Measurements from ENCODE around the gene KRTAP10-4.
"Not testable (repeated sequence)": the region's sequence is repeated elsewhere in the genome, so short reads cannot be mapped to it uniquely, and the experiment has no call there.

DNA sequence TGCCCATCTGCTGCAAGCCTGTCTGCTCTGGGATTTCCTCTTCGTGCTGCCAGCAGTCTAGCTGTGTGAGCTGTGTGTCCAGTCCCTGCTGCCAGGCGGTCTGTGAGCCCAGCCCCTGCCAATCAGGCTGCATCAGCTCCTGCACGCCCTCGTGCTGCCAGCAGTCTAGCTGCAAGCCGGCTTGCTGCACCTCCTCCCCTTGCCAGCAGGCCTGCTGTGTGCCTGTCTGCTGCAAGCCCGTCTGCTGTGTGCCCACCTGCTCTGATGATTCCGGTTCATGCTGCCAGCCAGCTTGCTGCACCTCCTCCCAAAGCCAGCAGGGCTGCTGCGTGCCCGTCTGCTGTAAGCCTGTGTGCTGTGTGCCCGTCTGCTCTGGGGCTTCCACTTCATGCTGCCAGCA lies 27.6 kb downstream of the KRTAP10-4 start:
- TF ChIP-seq, protein P1, sequence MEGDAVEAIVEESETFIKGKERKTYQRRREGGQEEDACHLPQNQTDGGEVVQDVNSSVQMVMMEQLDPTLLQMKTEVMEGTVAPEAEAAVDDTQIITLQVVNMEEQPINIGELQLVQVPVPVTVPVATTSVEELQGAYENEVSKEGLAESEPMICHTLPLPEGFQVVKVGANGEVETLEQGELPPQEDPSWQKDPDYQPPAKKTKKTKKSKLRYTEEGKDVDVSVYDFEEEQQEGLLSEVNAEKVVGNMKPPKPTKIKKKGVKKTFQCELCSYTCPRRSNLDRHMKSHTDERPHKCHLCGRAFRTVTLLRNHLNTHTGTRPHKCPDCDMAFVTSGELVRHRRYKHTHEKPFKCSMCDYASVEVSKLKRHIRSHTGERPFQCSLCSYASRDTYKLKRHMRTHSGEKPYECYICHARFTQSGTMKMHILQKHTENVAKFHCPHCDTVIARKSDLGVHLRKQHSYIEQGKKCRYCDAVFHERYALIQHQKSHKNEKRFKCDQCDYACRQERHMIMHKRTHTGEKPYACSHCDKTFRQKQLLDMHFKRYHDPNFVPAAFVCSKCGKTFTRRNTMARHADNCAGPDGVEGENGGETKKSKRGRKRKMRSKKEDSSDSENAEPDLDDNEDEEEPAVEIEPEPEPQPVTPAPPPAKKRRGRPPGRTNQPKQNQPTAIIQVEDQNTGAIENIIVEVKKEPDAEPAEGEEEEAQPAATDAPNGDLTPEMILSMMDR (IDR thresholded peaks at IDR 0.05) = not testable (repeated sequence)
- TF ChIP-seq POLR2A, EP300 (IDR thresholded peaks at IDR 0.05): not testable (repeated sequence)
